Activated CD8-positive, alpha-beta memory T cell treated with anti-CD3 and anti-CD28 coated beads for 24 hours (primary cell): ENCODE results near the gene NSMF.

Experiments
- DNase-seq: peaks from one replicate; pipeline ENCODE4 v3.0.0-alpha.2; 2020

The NSMF gene

GRCh38 chr9:137408651-137409405, 50.3 kb downstream of the NSMF start:
- DNase-seq, result no peak

DNA sequence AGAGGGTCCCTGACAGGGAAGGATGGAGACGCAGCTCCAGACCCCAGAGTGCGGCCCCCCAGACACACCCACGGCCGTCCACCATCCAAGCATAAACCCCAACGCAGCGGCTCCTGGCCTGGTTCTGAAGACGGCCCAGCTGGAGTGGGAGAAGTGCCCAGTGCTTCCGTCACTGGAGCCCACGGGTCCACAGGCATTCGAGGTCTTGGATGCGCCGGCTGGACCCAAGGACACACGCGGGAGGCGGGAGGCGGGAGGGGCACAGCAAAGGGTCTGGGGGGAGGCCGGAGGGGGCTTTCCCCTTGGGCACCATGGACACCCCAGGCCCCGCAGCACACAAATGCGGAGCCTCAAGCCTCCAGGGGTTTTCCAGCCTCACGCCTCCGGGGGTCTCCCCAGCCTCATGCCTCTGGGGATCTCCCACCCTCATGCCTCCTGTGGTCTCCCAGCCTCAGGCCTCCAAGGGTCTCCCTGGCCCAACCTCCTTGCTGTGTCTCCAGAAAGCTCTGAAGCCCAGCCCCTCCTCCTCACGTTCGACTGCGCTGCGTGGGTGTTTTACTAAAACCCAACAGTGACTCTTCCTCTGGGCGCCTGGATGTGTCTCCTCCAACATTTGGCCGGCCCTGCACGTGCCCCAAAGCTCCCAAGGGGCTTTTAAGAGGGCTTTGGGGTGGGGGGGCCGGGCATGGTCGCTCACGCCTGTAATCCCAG, 51.4 kb downstream of the NSMF start:
- no peak for DNase-seq

- DNase-seq, result peak; percentile 86
These were observed 52.1 kb downstream of the NSMF start for GRCh38 chr9:137406876-137407589.

- no peak for DNase-seq
These were observed 52.9 kb downstream of the NSMF start for GRCh38 chr9:137406085-137406760.

GRCh38 chr9:137405677-137406081, 53.5 kb downstream of the NSMF start:
- DNase-seq, result no peak

DNA sequence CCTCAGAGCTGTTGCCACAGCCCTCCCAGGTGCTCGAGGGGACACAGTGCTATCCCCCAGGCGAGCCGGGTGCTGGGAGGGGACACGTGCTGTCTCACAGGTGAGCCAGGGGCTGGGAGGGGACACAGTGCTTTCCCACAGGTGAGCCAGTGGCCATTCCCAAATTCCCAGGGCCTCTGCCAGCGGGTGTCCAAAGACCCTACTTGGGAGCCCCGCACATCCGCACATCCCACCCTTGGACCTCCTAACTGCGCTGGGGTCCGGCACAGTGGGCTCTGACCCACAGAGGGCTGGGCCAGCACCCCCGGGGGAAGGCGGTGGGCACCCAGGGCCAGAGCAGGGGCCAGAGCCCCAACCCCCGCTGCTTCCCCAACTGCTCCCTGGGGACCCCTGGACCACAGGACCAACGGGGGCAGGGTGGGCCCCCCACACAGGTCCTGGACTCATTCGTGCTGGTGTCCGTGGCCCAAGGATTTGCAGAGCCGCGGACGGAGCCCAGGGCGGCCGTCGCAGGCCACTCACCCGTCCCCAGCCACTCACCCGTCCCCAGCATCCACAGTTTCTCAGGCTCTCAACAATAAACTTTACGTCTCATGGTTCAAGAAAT, 54.1 kb downstream of the NSMF start:
- DNase-seq, result no peak

- no peak for DNase-seq
These were observed 55.9 kb downstream of the NSMF start for GRCh38 chr9:137403269-137403668.

DNA sequence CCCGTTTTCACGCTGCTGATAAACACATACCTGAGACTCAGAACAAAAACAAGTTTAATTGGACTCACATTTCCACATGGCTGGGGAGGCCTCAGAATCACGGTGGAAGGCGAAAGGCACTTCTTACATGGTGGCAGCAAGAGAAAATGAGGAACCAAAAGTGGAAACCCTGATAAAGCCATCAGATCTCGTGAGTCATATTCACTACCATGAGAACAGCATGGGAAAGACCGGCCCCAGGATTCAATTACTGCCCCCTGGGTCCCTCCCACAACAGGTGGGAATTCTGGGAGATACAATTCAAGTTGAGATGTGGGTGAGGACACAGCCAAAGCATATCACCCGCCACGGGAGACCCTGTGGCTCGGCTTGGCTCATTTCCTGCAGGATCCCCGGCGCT, 56.4 kb downstream of the NSMF start:
- no peak for DNase-seq

DNA sequence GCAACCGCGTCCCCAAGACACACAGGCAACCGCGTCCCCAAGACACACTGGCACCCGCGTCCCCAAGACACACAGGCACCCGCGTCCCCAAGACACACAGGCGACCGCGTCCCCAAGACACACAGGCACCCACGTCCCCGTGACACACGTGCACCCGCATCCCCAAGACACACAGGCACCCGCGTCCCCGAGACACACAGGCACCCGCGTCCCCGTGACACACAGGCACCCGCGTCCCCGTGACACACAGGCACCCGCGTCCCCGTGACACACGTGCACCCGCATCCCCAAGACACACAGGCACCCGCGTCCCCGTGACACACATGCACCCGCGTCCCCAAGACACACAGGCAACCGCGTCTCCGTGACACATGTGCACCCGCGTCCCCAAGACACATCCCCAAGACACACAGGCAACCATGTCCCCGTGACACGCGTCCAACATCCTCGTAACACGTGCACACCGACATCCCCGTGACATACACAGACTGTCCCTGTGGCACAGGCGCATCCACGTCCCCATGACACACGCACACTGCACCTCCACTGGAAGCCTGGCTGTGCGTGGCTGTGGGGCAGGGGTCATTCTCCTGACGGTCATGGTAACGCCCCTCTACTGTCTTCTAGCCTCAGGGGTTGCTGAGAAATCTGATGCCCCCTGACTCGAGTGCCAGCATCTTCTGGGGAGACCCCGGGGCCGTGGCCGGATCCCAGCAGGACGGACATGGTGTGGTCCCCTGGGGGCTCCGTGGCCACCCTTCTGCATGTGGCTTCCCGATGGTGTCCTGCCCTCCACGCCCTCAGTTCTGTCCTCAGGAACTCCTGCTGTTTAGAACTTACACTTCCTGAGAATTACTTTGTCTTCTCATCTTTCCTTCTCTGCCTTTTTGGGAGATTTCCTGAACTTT, 60.3 kb downstream of the NSMF start:
- no peak for DNase-seq

- no peak for DNase-seq
These were observed 61.3 kb downstream of the NSMF start for GRCh38 chr9:137397675-137398423.
